Stomach (tissue), 9 donors: ENCODE measurements around the gene PHRF1. TPM values are rescaled to one million over a fixed set of nuclear protein-coding genes. Genes with fewer than 3 reads are reported as not detected.
"Not testable (repeated sequence)": the region's sequence is repeated elsewhere in the genome, so short reads cannot be mapped to it uniquely, and the experiment has no call there.

ENCODE experiments used
- DNase-seq, 2 donors: peaks; one replicate each; pipeline versions ENCODE4 v3.0.0 to v3.0.0-alpha.2; 2013 to 2019
- H3K27ac ChIP-seq, 5 donors: fragments of 200-600 bp in 4 of 5; sonication (generic) in 4 of 5; one replicate each; pipeline ENCODE4 v1.5.1; 2013 to 2019; ENCODE audit warnings: mild to moderate bottlenecking in 1 of 5, moderate library complexity in 1 of 5
- H3K27me3 ChIP-seq, 3 donors: fragments of 200-600 bp; sonication (generic); one replicate each; pipeline ENCODE4 v1.5.1; 2017 to 2019; ENCODE audit warnings: mixed run types in 1 of 3
- H3K36me3 ChIP-seq, 4 donors: fragments of 200-600 bp; sonication (generic); 1 replicate in 3 of 4; 2 replicates in 1 of 4; pipeline ENCODE4 v1.5.1; 2016 to 2019
- H3K4me1 ChIP-seq, 4 donors: fragments of 200-600 bp; sonication (generic); one replicate each; pipeline ENCODE4 v1.5.1; 2016 to 2019
- H3K4me3 ChIP-seq, 4 donors: fragments of 200-600 bp; sonication (generic) in 3 of 4; one replicate each; pipeline ENCODE4 v1.5.1; 2016 to 2019; ENCODE audit warnings: mild to moderate bottlenecking in 1 of 4
- H3K9me3 ChIP-seq, 4 donors: fragments of 200-600 bp; sonication (generic); one replicate each; pipeline ENCODE4 v1.5.1; 2016 to 2019
- EP300 ChIP-seq: sonication (generic); formaldehyde crosslinking; IDR thresholded peaks from one replicate; pipeline ENCODE4 v1.6.1; 2017; ENCODE audit warnings: antibody characterized with exemption
- POLR2A ChIP-seq, 4 donors: fragments of 450-650 bp; IDR thresholded peaks; one replicate each; pipeline ENCODE4 v1.6.1; 2016; ENCODE audit warnings: antibody characterized with exemption in 4 of 4, control low read depth in 2 of 4, mild to moderate bottlenecking in 1 of 4, moderate library complexity in 1 of 4
- POLR2AphosphoS5 ChIP-seq, 3 donors: sonication (generic); formaldehyde crosslinking; IDR thresholded peaks; one replicate each; pipeline ENCODE4 v1.6.1; 2016; ENCODE audit warnings: antibody characterized with exemption in 3 of 3
- WGBS, 5 donors: extraction: QIAGEN DNeasy Blood & Tissue Kit in 3 of 5; methylation state at CpG; one replicate each; pipeline versions ENCODE4 v1.1.5 to v1.1.7; 2013 to 2018; 5-methylcytosine and 5-hydroxymethylcytosine counted together
- intact Hi-C: fragments of 100-400 bp; cut with DNase I; formaldehyde crosslinking; loops from one replicate; pipeline ENCODE4 v1.15.1; 2023; ENCODE audit warnings: low total_unique reads
- polyA plus RNA-seq, 3 donors: library from polyadenylated mRNA; stranded (reverse); fragments of 200-250 nt; gene quantifications; one replicate each; pipeline ENCODE4 v1.2.3, GENCODE V29; 2013
- total RNA-seq, 5 donors: library from RNA; depleted of rRNA; stranded (reverse); fragments of >200 nt; gene quantifications; one replicate each; pipeline versions ENCODE4 v1.1.0 to v1.2.3, GENCODE V29; 2014 to 2016
- TF ChIP-seq, protein P1 (sequence below), 7 experiments: fragments of 450-650 bp in 4 of 7; fragments of 200-600 bp in 3 of 7; sonication (generic) in 3 of 7; IDR thresholded peaks; one replicate each; pipeline ENCODE4 v1.5.1; 2016 to 2019; ENCODE audit warnings: antibody characterized with exemption in 7 of 7, control low read depth in 2 of 7, mild to moderate bottlenecking in 1 of 7
- donor health status: healthy with polysubstance abuse.
- donor health status: Bipolar disorder and iron deficiency.
- donor health status: healthy.

The PHRF1 gene
- total and polyA plus RNA-seq, 8 donors: 7.9 to 60.8 (median 19.5) TPM

DNA sequence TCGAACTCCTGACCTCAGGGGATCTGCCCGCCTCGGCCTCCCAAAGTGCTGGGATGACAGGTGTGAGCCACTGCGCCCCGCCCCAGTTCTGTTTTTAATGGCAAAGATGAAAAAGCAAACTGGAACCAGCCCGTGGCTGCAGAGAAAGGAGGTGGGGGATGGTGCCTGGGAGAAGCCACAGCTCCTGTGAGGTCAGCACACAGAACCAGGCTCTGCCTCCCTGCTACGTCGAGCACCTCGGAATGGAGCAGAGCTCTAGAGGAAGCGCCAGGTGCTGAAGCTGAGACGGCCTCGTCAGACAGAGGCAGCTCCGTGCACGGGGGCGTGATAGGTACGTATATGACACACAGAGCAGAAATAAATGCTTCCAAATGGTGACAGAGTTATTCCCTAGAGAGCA is 69.3 kb downstream of the PHRF1 start:
- DNase-seq: no peak
- Histone ChIP-seq H3K9me3 (no peaks in the 10 kb centered on the region), H3K27me3 (peaks cover 0 to 7% (median 0%) of the 10 kb centered on the region in 3 donors), H3K27ac (no peak overlapping the region), H3K4me1 (no peaks in the 10 kb centered on the region), H3K4me3 (no peak overlapping the region), H3K36me3 (peaks cover 14 to 65% (median 43%) of the 10 kb centered on the region in 4 donors)
- TF ChIP-seq POLR2A (IDR thresholded peaks at IDR 0.05) (no peak), POLR2AphosphoS5 (IDR thresholded peaks at IDR 0.05) (no peak), EP300 (no peak)
- TF ChIP-seq, protein P1, sequence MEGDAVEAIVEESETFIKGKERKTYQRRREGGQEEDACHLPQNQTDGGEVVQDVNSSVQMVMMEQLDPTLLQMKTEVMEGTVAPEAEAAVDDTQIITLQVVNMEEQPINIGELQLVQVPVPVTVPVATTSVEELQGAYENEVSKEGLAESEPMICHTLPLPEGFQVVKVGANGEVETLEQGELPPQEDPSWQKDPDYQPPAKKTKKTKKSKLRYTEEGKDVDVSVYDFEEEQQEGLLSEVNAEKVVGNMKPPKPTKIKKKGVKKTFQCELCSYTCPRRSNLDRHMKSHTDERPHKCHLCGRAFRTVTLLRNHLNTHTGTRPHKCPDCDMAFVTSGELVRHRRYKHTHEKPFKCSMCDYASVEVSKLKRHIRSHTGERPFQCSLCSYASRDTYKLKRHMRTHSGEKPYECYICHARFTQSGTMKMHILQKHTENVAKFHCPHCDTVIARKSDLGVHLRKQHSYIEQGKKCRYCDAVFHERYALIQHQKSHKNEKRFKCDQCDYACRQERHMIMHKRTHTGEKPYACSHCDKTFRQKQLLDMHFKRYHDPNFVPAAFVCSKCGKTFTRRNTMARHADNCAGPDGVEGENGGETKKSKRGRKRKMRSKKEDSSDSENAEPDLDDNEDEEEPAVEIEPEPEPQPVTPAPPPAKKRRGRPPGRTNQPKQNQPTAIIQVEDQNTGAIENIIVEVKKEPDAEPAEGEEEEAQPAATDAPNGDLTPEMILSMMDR (IDR thresholded peaks at IDR 0.05): no peak
- intact Hi-C loops: no loop called here
- WGBS, 5 donors: 83 to 90% (median 87%) methylated on average over 12 to 16 of the region's 16 CpGs

DNA sequence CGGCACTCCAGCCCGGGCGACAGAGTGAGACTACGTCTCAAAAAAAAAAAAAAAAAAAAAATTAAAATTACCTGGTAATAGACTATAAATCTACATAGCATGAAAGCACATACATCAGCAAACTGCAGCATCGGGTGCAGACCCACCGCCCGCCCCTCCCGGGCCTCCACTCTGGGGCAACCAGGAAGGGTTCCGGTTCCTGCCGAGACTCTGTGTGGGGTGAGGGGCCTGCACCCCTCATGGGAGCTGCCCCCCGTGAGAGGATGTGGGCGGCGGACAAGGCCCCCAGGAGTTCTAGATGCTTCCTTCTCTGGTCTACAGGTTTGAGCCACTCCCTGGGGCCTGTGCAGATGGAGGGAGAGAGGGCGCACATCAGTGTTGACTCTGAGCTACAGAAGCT is 69.9 kb downstream of the PHRF1 start:
- intact Hi-C loops: no loop called here
- Histone ChIP-seq H3K36me3 (peaks cover 14 to 67% (median 44%) of the 10 kb centered on the region in 4 donors), H3K4me3 (no peak overlapping the region), H3K9me3 (no peaks in the 10 kb centered on the region), H3K27me3 (no peaks in the 10 kb centered on the region), H3K4me1 (no peaks in the 10 kb centered on the region), H3K27ac (no peak overlapping the region)
- 87 to 92% (median 91%) methylated on average over 14 of the region's 14 CpGs for WGBS, 5 donors
- TF ChIP-seq, protein P1 (IDR thresholded peaks at IDR 0.05): no peak
- no peak for TF ChIP-seq POLR2A (IDR thresholded peaks at IDR 0.05)
- no peak for TF ChIP-seq EP300
- TF ChIP-seq POLR2AphosphoS5 (IDR thresholded peaks at IDR 0.05): no peak
- DNase-seq: no peak

DNA sequence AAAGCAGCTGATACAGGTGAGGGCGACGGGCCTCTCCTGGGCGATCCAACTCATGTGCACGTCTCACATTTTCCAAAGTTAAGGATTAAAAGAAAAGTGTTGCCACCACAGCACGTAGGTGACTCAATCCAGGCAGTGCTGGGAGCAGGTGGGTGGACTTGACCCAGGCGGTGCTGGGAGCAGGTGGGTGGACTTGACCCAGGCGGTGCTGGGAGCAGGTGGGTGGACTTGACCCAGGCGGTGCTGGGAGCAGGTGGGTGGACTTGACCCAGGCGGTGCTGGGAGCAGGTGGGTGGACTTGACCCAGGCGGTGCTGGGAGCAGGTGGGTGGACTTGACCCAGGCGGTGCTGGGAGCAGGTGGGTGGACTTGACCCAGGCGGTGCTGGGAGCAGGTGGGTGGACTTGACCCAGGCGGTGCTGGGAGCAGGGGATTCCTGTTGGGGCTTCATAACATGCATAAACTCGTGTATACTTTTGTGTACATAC is 71.4 kb downstream of the PHRF1 start:
- H3K9me3 ChIP-seq, H3K27ac ChIP-seq, DNase-seq, intact Hi-C loops, H3K27me3 ChIP-seq, H3K4me3 ChIP-seq, H3K4me1 ChIP-seq: not testable (repeated sequence)
- peaks cover 14 to 60% (median 40%) of the 10 kb centered on the region in 4 donors for H3K36me3 ChIP-seq
- 65 to 76% (median 72%) methylated on average over 9 to 10 of the region's 14 CpGs for WGBS, 5 donors

DNA sequence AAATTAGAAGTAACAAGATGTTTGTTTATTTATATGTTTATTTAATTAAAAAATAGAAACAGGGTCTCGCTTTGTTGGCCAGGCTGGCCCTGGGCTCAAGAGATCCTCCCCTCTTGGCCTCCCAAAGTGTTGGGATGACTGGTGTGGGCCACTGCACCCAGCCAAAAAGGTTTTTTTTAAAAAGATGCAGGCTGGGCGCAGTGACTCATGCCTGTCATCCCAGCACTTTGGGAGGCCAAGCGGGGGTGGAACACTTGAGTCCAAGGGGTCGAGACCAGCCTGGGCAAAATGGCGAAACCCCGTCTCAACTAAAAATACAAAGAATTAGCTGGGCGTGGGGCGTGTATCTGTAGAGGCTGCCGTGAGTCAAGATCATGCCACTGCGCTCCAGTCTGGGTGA is 74.2 kb downstream of the PHRF1 start:
- intact Hi-C loops: no loop called here
- H3K4me3 ChIP-seq: no peak overlapping the region
- TF ChIP-seq, protein P1 (IDR thresholded peaks at IDR 0.05): no peak
- TF ChIP-seq POLR2A (IDR thresholded peaks at IDR 0.05) (no peak), EP300 (no peak), POLR2AphosphoS5 (IDR thresholded peaks at IDR 0.05) (no peak)
- no peak for DNase-seq
- H3K4me1 ChIP-seq: peaks cover 5 to 10% (median 7%) of the 10 kb centered on the region in 4 donors
- H3K27ac ChIP-seq: no peak overlapping the region
- H3K36me3 ChIP-seq: peaks cover 13 to 57% (median 40%) of the 10 kb centered on the region in 4 donors
- H3K27me3 ChIP-seq: no peaks in the 10 kb centered on the region
- WGBS, 5 donors: 88 to 97% (median 93%) methylated on average over 10 of the region's 10 CpGs
- no peaks in the 10 kb centered on the region for H3K9me3 ChIP-seq

DNA sequence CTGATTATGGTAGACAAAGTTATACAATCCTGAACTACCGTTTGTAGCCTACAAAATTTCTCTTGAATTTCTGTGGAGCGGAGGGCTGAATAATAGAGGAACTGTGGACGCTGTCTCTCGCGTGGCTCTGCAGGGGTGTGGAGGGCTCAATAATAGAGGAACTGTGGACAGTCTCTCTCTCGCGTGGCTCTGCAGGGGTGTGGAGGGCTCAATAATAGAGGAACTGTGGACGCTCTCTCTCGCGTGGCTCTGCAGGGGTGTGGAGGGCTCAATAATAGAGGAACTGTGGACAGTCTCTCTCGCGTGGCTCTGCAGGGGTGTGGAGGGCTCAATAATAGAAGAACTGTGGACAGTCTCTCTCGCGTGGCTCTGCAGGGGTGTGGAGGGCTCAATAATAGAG is 76.9 kb downstream of the PHRF1 start:
- DNase-seq, H3K4me3 ChIP-seq, H3K9me3 ChIP-seq, H3K27ac ChIP-seq, intact Hi-C loops, H3K27me3 ChIP-seq: not testable (repeated sequence)
- Histone ChIP-seq H3K4me1 (peaks cover 5 to 14% (median 7%) of the 10 kb centered on the region in 4 donors), H3K36me3 (peaks cover 10 to 67% (median 48%) of the 10 kb centered on the region in 4 donors)
- WGBS, 5 donors: 88 to 94% (median 91%) methylated on average over 13 to 14 of the region's 14 CpGs
